Liver (tissue), 9 donors: ENCODE results near the gene VAV3. TPM values are rescaled to one million over a fixed set of nuclear protein-coding genes. Genes with fewer than 3 reads are reported as not detected.

ENCODE experiments used
- DNase-seq: peaks from one replicate; pipeline ENCODE4 v3.0.0-alpha.2; 2017; ENCODE audit warnings: low spot score
- H3K27ac ChIP-seq, 2 donors: one replicate each; pipeline ENCODE4 v1.7.0; 2013; ENCODE audit warnings: inconsistent platforms in 2 of 2, low read length in 2 of 2, control low read depth in 1 of 2, low read depth in 1 of 2, mild to moderate bottlenecking in 1 of 2
- H3K27me3 ChIP-seq, 4 donors: one replicate each; pipeline versions ENCODE4 v1.6.1 to v1.7.0; 2013; ENCODE audit warnings: low read length in 3 of 4, inconsistent platforms in 1 of 4, mild to moderate bottlenecking in 1 of 4, moderate library complexity in 1 of 4; ENCODE audit not compliant: control insufficient read depth in 4 of 4, insufficient read depth in 4 of 4
- H3K36me3 ChIP-seq, 4 donors: one replicate each; pipeline versions ENCODE4 v1.6.1 to v1.7.0; 2013; ENCODE audit warnings: low read length in 3 of 4, mild to moderate bottlenecking in 3 of 4, low read depth in 1 of 4, moderate library complexity in 1 of 4; ENCODE audit not compliant: control insufficient read depth in 4 of 4, insufficient read depth in 3 of 4
- H3K4me1 ChIP-seq, 4 donors: one replicate each; pipeline versions ENCODE4 v1.6.1 to v1.7.0; 2013; ENCODE audit warnings: low read length in 3 of 4, mild to moderate bottlenecking in 3 of 4, moderate library complexity in 1 of 4; ENCODE audit not compliant: control insufficient read depth in 4 of 4, insufficient read depth in 4 of 4
- H3K4me3 ChIP-seq, 3 donors: one replicate each; pipeline versions ENCODE4 v1.6.1 to v1.7.0; 2013; ENCODE audit warnings: low read length in 3 of 3, control low read depth in 1 of 3, low read depth in 1 of 3, mild to moderate bottlenecking in 1 of 3
- H3K9ac ChIP-seq, 2 donors: one replicate each; pipeline ENCODE4 v1.7.0; 2013; ENCODE audit warnings: low read length in 2 of 2, mild to moderate bottlenecking in 2 of 2, moderate library complexity in 2 of 2, control low read depth in 1 of 2, low read depth in 1 of 2
- H3K9me3 ChIP-seq, 4 donors: one replicate each; pipeline versions ENCODE4 v1.6.1 to v1.7.0; 2013; ENCODE audit warnings: low read length in 3 of 4; ENCODE audit not compliant: control insufficient read depth in 4 of 4
- CTCF ChIP-seq: fragments of 150-350 bp; IDR thresholded peaks from 2 replicates; pipeline ENCODE4 v1.5.1; 2017; ENCODE audit warnings: improper control_type of control experiment, low read depth, low read length; ENCODE audit not compliant: missing input control
- EGR1 ChIP-seq, 2 donors: IDR thresholded peaks; 2 replicates each; pipeline ENCODE4 v1.6.1; 2016 to 2018; ENCODE audit warnings: antibody characterized with exemption in 2 of 2, low read depth in 2 of 2
- FOXA1 ChIP-seq: IDR thresholded peaks from 2 replicates; pipeline ENCODE4 v1.6.1; 2016; ENCODE audit warnings: antibody characterized with exemption
- FOXA2 ChIP-seq: IDR thresholded peaks from 2 replicates; pipeline ENCODE4 v1.6.1; 2016; ENCODE audit warnings: antibody characterized with exemption
- GABPA ChIP-seq, 2 donors: IDR thresholded peaks in 1 of 2; conservative IDR thresholded peaks in 1 of 2; 2 replicates each; pipeline ENCODE4 v1.6.1; 2016; ENCODE audit warnings: antibody characterized with exemption in 2 of 2, mild to moderate bottlenecking in 1 of 2, moderate library complexity in 1 of 2
- HNF4A ChIP-seq, 2 donors: conservative IDR thresholded peaks; 2 replicates each; pipeline ENCODE4 v1.6.1; 2016; ENCODE audit warnings: antibody characterized with exemption in 2 of 2, mild to moderate bottlenecking in 2 of 2
- HNF4G ChIP-seq: IDR thresholded peaks from 2 replicates; pipeline ENCODE4 v1.6.1; 2016; ENCODE audit warnings: antibody characterized with exemption
- JUND ChIP-seq, 2 donors: IDR thresholded peaks; 2 replicates each; pipeline ENCODE4 v1.6.1; 2016; ENCODE audit warnings: antibody characterized with exemption in 2 of 2
- RAD21 ChIP-seq, 2 donors: IDR thresholded peaks; 2 replicates each; pipeline ENCODE4 v1.6.1; 2016; ENCODE audit warnings: antibody characterized with exemption in 2 of 2, mild to moderate bottlenecking in 2 of 2
- RXRA ChIP-seq, 2 donors: IDR thresholded peaks; 2 replicates each; pipeline ENCODE4 v1.6.1; 2017 to 2018; ENCODE audit warnings: antibody characterized with exemption in 2 of 2, mild to moderate bottlenecking in 1 of 2
- SP1 ChIP-seq: IDR thresholded peaks from 2 replicates; pipeline ENCODE4 v1.6.1; 2018; ENCODE audit warnings: antibody characterized with exemption, mild to moderate bottlenecking
- TAF1 ChIP-seq: conservative IDR thresholded peaks from 2 replicates; pipeline ENCODE4 v1.6.1; 2016; ENCODE audit warnings: antibody characterized with exemption, mild to moderate bottlenecking
- YY1 ChIP-seq: IDR thresholded peaks from 2 replicates; pipeline ENCODE4 v1.6.1; 2016; ENCODE audit warnings: antibody characterized with exemption, mild to moderate bottlenecking
- WGBS: extraction: QIAGEN DNeasy Blood & Tissue Kit; methylation state at CpG from one replicate; pipeline ENCODE4 v1.1.7; 2013; 5-methylcytosine and 5-hydroxymethylcytosine counted together
- polyA plus RNA-seq, 2 donors: library from polyadenylated mRNA; stranded (reverse) in 1 of 2; unstranded in 1 of 2; fragments of 200-250 nt in 1 of 2; fragments of >200 nt in 1 of 2; fragmentation: Nextera tagmentation in 1 of 2; extraction: Ambion mirVana in 1 of 2; gene quantifications; one replicate each; pipeline versions ENCODE4 v1.2.1 to v1.2.3, GENCODE V29; 2013 to 2015
- total RNA-seq, 2 donors: library from RNA; depleted of rRNA; stranded (reverse); fragments of >200 nt; gene quantifications; one replicate each; pipeline ENCODE4 v1.2.3, GENCODE V29; 2014
- TF ChIP-seq, protein P1 (sequence below): IDR thresholded peaks from 2 replicates; pipeline ENCODE4 v1.6.1; 2016; ENCODE audit warnings: antibody characterized with exemption, mild to moderate bottlenecking
- TF ChIP-seq, protein P2 (sequence below): IDR thresholded peaks from 2 replicates; pipeline ENCODE4 v1.6.1; 2016; ENCODE audit warnings: antibody characterized with exemption
- TF ChIP-seq, protein P3 (sequence below): IDR thresholded peaks from 2 replicates; pipeline ENCODE4 v1.6.1; 2016; ENCODE audit warnings: antibody characterized with exemption
- donor health status: healthy.
- donor health status: healthy.
- donor health status: healthy.
- donor health status: healthy.
- donor health status: healthy.

Gene VAV3
- total and polyA plus RNA-seq, 4 donors = 0.46 to 4.8 (median 2.7) TPM

DNA sequence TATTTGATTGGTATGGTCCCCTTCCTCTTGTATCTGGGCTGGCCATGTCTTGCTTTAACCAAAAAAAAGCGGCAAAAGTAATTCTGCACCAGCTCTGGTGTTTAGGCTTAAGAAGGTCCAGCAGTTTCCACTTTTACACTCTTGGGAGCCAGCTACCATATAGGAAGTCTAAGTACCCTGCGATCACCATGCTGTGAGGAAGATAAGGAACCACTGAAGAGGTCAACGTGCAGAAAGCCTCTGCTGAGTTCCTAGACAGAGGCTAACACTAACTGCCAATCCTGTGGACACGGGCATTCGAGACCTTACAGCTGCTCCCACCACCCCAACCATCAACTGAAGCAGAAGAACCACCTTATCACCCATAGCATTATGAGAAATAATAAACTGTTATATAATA, 331.4 kb downstream of the VAV3 start:
- no peak for DNase-seq
- TF ChIP-seq HNF4A (conservative IDR thresholded peaks at IDR 0.05) = no peak
- TF ChIP-seq YY1 = no peak
- TF ChIP-seq, protein P1, sequence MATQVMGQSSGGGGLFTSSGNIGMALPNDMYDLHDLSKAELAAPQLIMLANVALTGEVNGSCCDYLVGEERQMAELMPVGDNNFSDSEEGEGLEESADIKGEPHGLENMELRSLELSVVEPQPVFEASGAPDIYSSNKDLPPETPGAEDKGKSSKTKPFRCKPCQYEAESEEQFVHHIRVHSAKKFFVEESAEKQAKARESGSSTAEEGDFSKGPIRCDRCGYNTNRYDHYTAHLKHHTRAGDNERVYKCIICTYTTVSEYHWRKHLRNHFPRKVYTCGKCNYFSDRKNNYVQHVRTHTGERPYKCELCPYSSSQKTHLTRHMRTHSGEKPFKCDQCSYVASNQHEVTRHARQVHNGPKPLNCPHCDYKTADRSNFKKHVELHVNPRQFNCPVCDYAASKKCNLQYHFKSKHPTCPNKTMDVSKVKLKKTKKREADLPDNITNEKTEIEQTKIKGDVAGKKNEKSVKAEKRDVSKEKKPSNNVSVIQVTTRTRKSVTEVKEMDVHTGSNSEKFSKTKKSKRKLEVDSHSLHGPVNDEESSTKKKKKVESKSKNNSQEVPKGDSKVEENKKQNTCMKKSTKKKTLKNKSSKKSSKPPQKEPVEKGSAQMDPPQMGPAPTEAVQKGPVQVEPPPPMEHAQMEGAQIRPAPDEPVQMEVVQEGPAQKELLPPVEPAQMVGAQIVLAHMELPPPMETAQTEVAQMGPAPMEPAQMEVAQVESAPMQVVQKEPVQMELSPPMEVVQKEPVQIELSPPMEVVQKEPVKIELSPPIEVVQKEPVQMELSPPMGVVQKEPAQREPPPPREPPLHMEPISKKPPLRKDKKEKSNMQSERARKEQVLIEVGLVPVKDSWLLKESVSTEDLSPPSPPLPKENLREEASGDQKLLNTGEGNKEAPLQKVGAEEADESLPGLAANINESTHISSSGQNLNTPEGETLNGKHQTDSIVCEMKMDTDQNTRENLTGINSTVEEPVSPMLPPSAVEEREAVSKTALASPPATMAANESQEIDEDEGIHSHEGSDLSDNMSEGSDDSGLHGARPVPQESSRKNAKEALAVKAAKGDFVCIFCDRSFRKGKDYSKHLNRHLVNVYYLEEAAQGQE = no peak
- no peak for TF ChIP-seq TAF1
- TF ChIP-seq HNF4G = no peak
- no peak for TF ChIP-seq RXRA (IDR thresholded peaks at IDR 0.05)
- TF ChIP-seq, protein P2, sequence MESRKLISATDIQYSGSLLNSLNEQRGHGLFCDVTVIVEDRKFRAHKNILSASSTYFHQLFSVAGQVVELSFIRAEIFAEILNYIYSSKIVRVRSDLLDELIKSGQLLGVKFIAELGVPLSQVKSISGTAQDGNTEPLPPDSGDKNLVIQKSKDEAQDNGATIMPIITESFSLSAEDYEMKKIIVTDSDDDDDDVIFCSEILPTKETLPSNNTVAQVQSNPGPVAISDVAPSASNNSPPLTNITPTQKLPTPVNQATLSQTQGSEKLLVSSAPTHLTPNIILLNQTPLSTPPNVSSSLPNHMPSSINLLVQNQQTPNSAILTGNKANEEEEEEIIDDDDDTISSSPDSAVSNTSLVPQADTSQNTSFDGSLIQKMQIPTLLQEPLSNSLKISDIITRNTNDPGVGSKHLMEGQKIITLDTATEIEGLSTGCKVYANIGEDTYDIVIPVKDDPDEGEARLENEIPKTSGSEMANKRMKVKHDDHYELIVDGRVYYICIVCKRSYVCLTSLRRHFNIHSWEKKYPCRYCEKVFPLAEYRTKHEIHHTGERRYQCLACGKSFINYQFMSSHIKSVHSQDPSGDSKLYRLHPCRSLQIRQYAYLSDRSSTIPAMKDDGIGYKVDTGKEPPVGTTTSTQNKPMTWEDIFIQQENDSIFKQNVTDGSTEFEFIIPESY = no peak
- no peak for TF ChIP-seq CTCF
- no peak for TF ChIP-seq GABPA (IDR thresholded peaks at IDR 0.05 in 1 of 2, conservative IDR thresholded peaks at IDR 0.05 in 1 of 2)
- no peak for TF ChIP-seq EGR1 (IDR thresholded peaks at IDR 0.05; ENCODE audit: low read depth in 2 of 2)
- TF ChIP-seq, protein P3, sequence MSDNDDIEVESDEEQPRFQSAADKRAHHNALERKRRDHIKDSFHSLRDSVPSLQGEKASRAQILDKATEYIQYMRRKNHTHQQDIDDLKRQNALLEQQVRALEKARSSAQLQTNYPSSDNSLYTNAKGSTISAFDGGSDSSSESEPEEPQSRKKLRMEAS = no peak
- no peak for TF ChIP-seq FOXA2
- TF ChIP-seq FOXA1 = no peak
- no peak for TF ChIP-seq RAD21 (IDR thresholded peaks at IDR 0.05)
- no peak for TF ChIP-seq SP1
- Histone ChIP-seq H3K9me3 (no peaks in the 10 kb centered on the region), H3K4me1 (no peaks in the 10 kb centered on the region), H3K36me3 (no peaks in the 10 kb centered on the region), H3K9ac (no peak overlapping the region), H3K27me3 (no peaks in the 10 kb centered on the region), H3K4me3 (no peak overlapping the region), H3K27ac (no peak overlapping the region)
- WGBS = 78% methylated on average over 5 of the region's 5 CpGs

- Histone ChIP-seq H3K4me1 (no peaks in the 10 kb centered on the region), H3K9me3 (no peaks in the 10 kb centered on the region), H3K27me3 (no peaks in the 10 kb centered on the region), H3K27ac (no peak overlapping the region), H3K9ac (no peak overlapping the region), H3K36me3 (no peaks in the 10 kb centered on the region), H3K4me3 (no peak overlapping the region)
- DNase-seq = no peak
- 80% methylated on average over 2 of the region's 2 CpGs for WGBS
- TF ChIP-seq HNF4G (no peak), CTCF (no peak), FOXA1 (no peak), EGR1 (IDR thresholded peaks at IDR 0.05; ENCODE audit: low read depth in 2 of 2) (no peak), GABPA (IDR thresholded peaks at IDR 0.05 in 1 of 2, conservative IDR thresholded peaks at IDR 0.05 in 1 of 2) (no peak), YY1 (no peak), HNF4A (conservative IDR thresholded peaks at IDR 0.05) (no peak), TAF1 (no peak), RAD21 (IDR thresholded peaks at IDR 0.05) (no peak), JUND (IDR thresholded peaks at IDR 0.05) (no peak)
- TF ChIP-seq, protein P1 = no peak
- TF ChIP-seq, protein P3 = no peak
These were observed 338.7 kb downstream of the VAV3 start for GRCh38 chr1:107626073-107626796.
